K562 (cell line): ENCODE results near the gene NOP10. TPM values are rescaled to one million over a fixed set of nuclear protein-coding genes. Genes with fewer than 3 reads are reported as not detected.

Experiments used
- ATAC-seq: fragments of 200-7000 bp; cut with Tn5 transposase; 3 replicates; pipeline ENCODE4 v1.9.1; 2020; ENCODE audit warnings: moderate library complexity
- BruUV-seq: library from RNA; stranded (reverse); fragments of 400-500 nt; replicated peaks from 2 replicates; lab custom pipeline; 2021; lab: Mats Ljungman, UMichigan
- CTCF ChIA-PET: fragments of 300-600 bp; formaldehyde crosslinking; extraction: SDS; loops from one replicate; lab custom pipeline; 2021; ENCODE audit warnings: low intra/inter-chr PET ratio; lab: Yijun Ruan, JAX
- POLR2A ChIA-PET: fragments of 300-600, 350-650 bp; sonication (Branson Sonifier 250); formaldehyde crosslinking; extraction: SDS; loops from one replicate; lab custom pipeline; 2021; ENCODE audit warnings: antibody characterized with exemption, inconsistent platforms; lab: Yijun Ruan, JAX
- DNase-seq, 4 experiments: peaks; one replicate each; pipeline versions ENCODE4 v3.0.0 to v3.0.0-alpha.2; 2011 to 2018; ENCODE audit warnings: low spot score in 3 of 4, mixed read lengths in 3 of 4; ENCODE audit errors: extremely low read depth in 1 of 4
- FAIRE-seq: peaks from 2 replicates; lab custom pipeline; 2011; peaks lifted over from hg19 to GRCh38; lab: Jason Lieb, UNC
- H2AFZ ChIP-seq: 2 replicates; pipeline ENCODE4 v1.6.0; 2011; ENCODE audit warnings: low read depth, low read length, control low read depth, inconsistent platforms
- H3K27ac ChIP-seq: fragments of 200-600 bp; 3 replicates; pipeline ENCODE4 v1.8.0; 2011; ENCODE audit warnings: low read depth, mild to moderate bottlenecking, control low read depth, inconsistent platforms, low read length, moderate library complexity, mixed read lengths; ENCODE audit errors: extremely low read depth
- H3K27me3 ChIP-seq, 2 experiments: fragments of 300-600 bp in 1 of 2; 2 replicates in 1 of 2; 3 replicates in 1 of 2; pipeline versions ENCODE4 v1.6.0 to v1.8.0; 2011; ENCODE audit warnings: inconsistent platforms in 2 of 2, low read length in 2 of 2, mild to moderate bottlenecking in 1 of 2, mixed read lengths in 1 of 2, moderate library complexity in 1 of 2; ENCODE audit not compliant: control insufficient read depth in 2 of 2, insufficient read depth in 2 of 2
- H3K36me3 ChIP-seq: fragments of 300-600 bp; 3 replicates; pipeline ENCODE4 v1.8.0; 2011; ENCODE audit warnings: mild to moderate bottlenecking, low read length, inconsistent platforms; ENCODE audit not compliant: control insufficient read depth, insufficient read depth
- H3K4me1 ChIP-seq, 2 experiments: fragments of 200-600 bp in 1 of 2; replicated peaks in 1 of 2; 2 replicates in 1 of 2; 3 replicates in 1 of 2; pipeline versions ENCODE4 v1.5.1 to v1.8.0; 2011; ENCODE audit warnings: inconsistent platforms in 2 of 2, low read length in 2 of 2, mild to moderate bottlenecking in 1 of 2, mixed read lengths in 1 of 2, moderate library complexity in 1 of 2; ENCODE audit not compliant: control insufficient read depth in 2 of 2, insufficient read depth in 2 of 2
- H3K4me2 ChIP-seq: 2 replicates; pipeline ENCODE4 v1.6.1; 2011; ENCODE audit warnings: low read length, control low read depth, inconsistent platforms, mixed read lengths; ENCODE audit not compliant: insufficient read depth
- H3K4me3 ChIP-seq: fragments of 200-600 bp; sonication (generic), shearing (Covaris generic); 2 replicates; pipeline ENCODE4 v1.5.1; 2016; ENCODE audit warnings: control low read depth, inconsistent platforms
- H3K79me2 ChIP-seq: fragments of 200-600 bp; 3 replicates; pipeline ENCODE4 v1.8.0; 2011; ENCODE audit warnings: low read length, inconsistent platforms; ENCODE audit not compliant: control insufficient read depth, insufficient read depth
- H3K9ac ChIP-seq, 2 experiments: 2 replicates each; pipeline versions ENCODE4 v1.6.0 to v1.6.1; 2011; ENCODE audit warnings: low read depth in 2 of 2, low read length in 2 of 2, control low read depth in 1 of 2, inconsistent platforms in 1 of 2, mild to moderate bottlenecking in 1 of 2, mixed read lengths in 1 of 2; ENCODE audit not compliant: insufficient read depth in 1 of 2
- H3K9me1 ChIP-seq: one replicate; pipeline ENCODE4 v1.6.0; 2011; ENCODE audit warnings: inconsistent platforms, mild to moderate bottlenecking, low read length, moderate library complexity; ENCODE audit not compliant: control insufficient read depth, insufficient read depth
- H3K9me3 ChIP-seq: replicated peaks from 2 replicates; pipeline ENCODE4 v1.5.1; 2011; ENCODE audit warnings: low read depth, low read length, inconsistent platforms; ENCODE audit not compliant: control insufficient read depth, insufficient read depth
- H4K20me1 ChIP-seq: replicated peaks from 2 replicates; pipeline ENCODE4 v1.6.1; 2011; ENCODE audit warnings: low read length, inconsistent platforms, mixed read lengths; ENCODE audit not compliant: control insufficient read depth, insufficient read depth
- ARID1B ChIP-seq: fragments of 450-650 bp; IDR thresholded peaks from 2 replicates; pipeline ENCODE4 v1.6.1; 2016; ENCODE audit warnings: antibody characterized with exemption, mild to moderate bottlenecking, inconsistent platforms
- MAZ ChIP-seq, 2 experiments: fragments of 450-650 bp in 1 of 2; sonication (generic) in 1 of 2; formaldehyde crosslinking; IDR thresholded peaks in 1 of 2; conservative IDR thresholded peaks in 1 of 2; 2 replicates each; pipeline versions ENCODE4 v1.4.0 to v1.5.0; 2020; ENCODE audit warnings: mild to moderate bottlenecking in 1 of 2, missing genetic modification reagents in 1 of 2
- SIRT6 ChIP-seq: IDR thresholded peaks from one replicate; pipeline ENCODE4 v1.6.1; 2012; ENCODE audit warnings: low read depth, mild to moderate bottlenecking, control low read depth, inconsistent platforms, low read length, moderate library complexity
- WGBS: fragments of 100-300 bp; shearing (Covaris generic); methylation state at CpG from one replicate; pipeline ENCODE4 v1.1.6; 2016; ENCODE audit warnings: low coverage, mixed read lengths; ENCODE audit not compliant: insufficient coverage; ENCODE audit errors: missing lambda C conversion rate; 5-methylcytosine and 5-hydroxymethylcytosine counted together
- in situ Hi-C: fragments of 300-500 bp; cut with MboI; formaldehyde crosslinking; loops from 4 replicates; pipeline ENCODE4 v1.15.0; 2018; ENCODE audit warnings: inconsistent platforms, mixed read lengths
- intact Hi-C: fragments of 100-400 bp; cut with micrococcal nuclease; formaldehyde crosslinking; loops from 2 replicates; pipeline ENCODE4 v1.14.2; 2022
- polyA plus RNA-seq, 8 experiments: library from polyadenylated mRNA; depleted of rRNA in 4 of 8; stranded (reverse) in 5 of 8; unstranded in 3 of 8; fragments of >200 nt; fragmentation: Nextera tagmentation in 2 of 8; fragmentation: Illumina TruSeq in 1 of 8; extraction: Ambion mirVana in 2 of 8; extraction: Trizol in 1 of 8; gene quantifications; 2 replicates each; pipeline versions ENCODE4 v1.2.1 to v1.2.3, GENCODE V29; 2011 to 2014; ENCODE audit warnings: inconsistent platforms in 1 of 8, missing spikeins in 1 of 8
- total RNA-seq, 7 experiments: library from RNA; depleted of rRNA in 6 of 7; stranded (reverse); fragments of >200 nt in 6 of 7; fragmentation: Illumina TruSeq in 2 of 7; extraction: Trizol in 2 of 7; gene quantifications; 2 replicates each; pipeline versions ENCODE4 v1.2.1 to v1.2.3, GENCODE V29; 2011 to 2021; ENCODE audit warnings: low replicate concordance in 1 of 7
- TF ChIP-seq, protein P1 (sequence below): fragments of 450-650 bp; conservative IDR thresholded peaks from 2 replicates; pipeline ENCODE4 v1.6.1; 2016; ENCODE audit warnings: missing genetic modification characterization, low read depth, mild to moderate bottlenecking, missing compliant biosample characterization, moderate library complexity
- TF ChIP-seq, protein P2 (sequence below): sonication (generic); formaldehyde crosslinking; IDR thresholded peaks from 2 replicates; pipeline ENCODE4 v1.8.0; 2022; ENCODE audit warnings: mild to moderate bottlenecking, missing genetic modification reagents

NOP10 gene
- total and polyA plus RNA-seq, 9 of the 15 experiments (the other 6 are each of a cell fraction or from before 2014, with no cell fraction given), result 250 to 1,663 (median 449) TPM

DNA sequence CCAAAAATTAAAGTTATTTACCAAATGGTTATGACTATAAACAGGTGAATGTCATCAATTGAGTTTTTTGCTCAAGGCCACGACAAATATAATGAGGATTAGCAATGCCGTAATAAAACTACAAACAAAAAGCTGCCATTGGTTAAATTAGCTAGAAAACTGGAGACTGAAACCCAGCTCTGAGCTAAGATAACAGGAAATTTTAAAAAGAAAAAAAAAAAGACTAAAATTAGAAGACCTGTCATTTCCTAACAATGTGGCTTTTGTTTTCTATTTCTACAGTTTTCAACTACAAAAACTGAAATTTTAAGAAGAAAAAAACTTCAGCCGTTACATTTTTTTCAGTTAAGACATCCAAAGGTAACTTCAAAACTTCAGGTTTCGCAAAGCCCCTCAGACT, 15.0 kb downstream of the NOP10 start:
- H3K9me3 ChIP-seq, result no peaks in the 10 kb centered on the region
- no peaks in the 10 kb centered on the region for H3K27me3 ChIP-seq
- no peak overlapping the region for H3K4me2 ChIP-seq
- intact Hi-C loops, result no loop called here
- no peak overlapping the region for H3K27ac ChIP-seq
- WGBS, result 88% methylated on average over 4 of the region's 4 CpGs
- TF ChIP-seq SIRT6 (no peak), ARID1B (no peak), MAZ (CRISPR knock-in tag; conservative IDR thresholded peaks at IDR 0.05 in 1 of 2, IDR thresholded peaks at IDR 0.05 in 1 of 2) (no peak)
- TF ChIP-seq, protein P1, sequence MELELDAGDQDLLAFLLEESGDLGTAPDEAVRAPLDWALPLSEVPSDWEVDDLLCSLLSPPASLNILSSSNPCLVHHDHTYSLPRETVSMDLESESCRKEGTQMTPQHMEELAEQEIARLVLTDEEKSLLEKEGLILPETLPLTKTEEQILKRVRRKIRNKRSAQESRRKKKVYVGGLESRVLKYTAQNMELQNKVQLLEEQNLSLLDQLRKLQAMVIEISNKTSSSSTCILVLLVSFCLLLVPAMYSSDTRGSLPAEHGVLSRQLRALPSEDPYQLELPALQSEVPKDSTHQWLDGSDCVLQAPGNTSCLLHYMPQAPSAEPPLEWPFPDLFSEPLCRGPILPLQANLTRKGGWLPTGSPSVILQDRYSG (tag), result no peak
- TF ChIP-seq, protein P2, sequence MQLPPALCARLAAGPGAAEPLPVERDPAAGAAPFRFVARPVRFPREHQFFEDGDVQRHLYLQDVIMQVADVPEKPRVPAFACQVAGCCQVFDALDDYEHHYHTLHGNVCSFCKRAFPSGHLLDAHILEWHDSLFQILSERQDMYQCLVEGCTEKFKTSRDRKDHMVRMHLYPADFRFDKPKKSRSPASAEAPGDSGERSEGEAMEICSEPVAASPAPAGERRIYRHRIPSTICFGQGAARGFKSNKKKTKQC, result no peak
- FAIRE-seq (no peak), ATAC-seq (no peak), DNase-seq (no peak)
- H2AFZ ChIP-seq, result no peak overlapping the region
- H3K9me1 ChIP-seq, result no peaks in the 10 kb centered on the region
- ChIA-PET CTCF (no interaction called here), POLR2A (interaction anchor here (0.6 to 3.4 kb wide), 5 partner anchors 9 to 194 kb away, joined by 4 to 27 read pairs (median 4); partner anchors contain the start of genes LPCAT4 and SLC12A6)
- no TSS peak for BruUV-seq
- no peak overlapping the region for H3K4me3 ChIP-seq
- H3K9ac ChIP-seq, result no peak overlapping the region
- in situ Hi-C loops, result no loop called here
- peaks cover 15 to 16% of the 10 kb centered on the region in 2 experiments; a peak in 4 of 5 replicates for H3K4me1 ChIP-seq
- no peaks in the 10 kb centered on the region for H4K20me1 ChIP-seq
- H3K36me3 ChIP-seq, result no peaks in the 10 kb centered on the region
- no peaks in the 10 kb centered on the region for H3K79me2 ChIP-seq
